GM13977 (cell line): ENCODE measurements around the gene ARHGAP29.

Experiments
- DNase-seq: peaks from one replicate; pipeline ENCODE4 v3.0.0; 2012; ENCODE audit warnings: low spot score
- in situ Hi-C: fragments of 300-500 bp; cut with MboI; formaldehyde crosslinking; loops from one replicate; pipeline ENCODE4 v1.12.0; 2022; ENCODE audit warnings: low sequenced_read_pairs, low pct_unique_long_range_greater_than_20kb, mixed read lengths, inconsistent platforms; ENCODE audit not compliant: unreplicated experiment
- TF ChIP-seq, protein P1 (sequence below): IDR thresholded peaks from 2 replicates; pipeline ENCODE4 v1.5.1; 2012; ENCODE audit warnings: mild to moderate bottlenecking, control low read depth; ENCODE audit not compliant: insufficient read depth; ENCODE audit errors: extremely low read depth, missing control alignments

ARHGAP29 gene

DNA sequence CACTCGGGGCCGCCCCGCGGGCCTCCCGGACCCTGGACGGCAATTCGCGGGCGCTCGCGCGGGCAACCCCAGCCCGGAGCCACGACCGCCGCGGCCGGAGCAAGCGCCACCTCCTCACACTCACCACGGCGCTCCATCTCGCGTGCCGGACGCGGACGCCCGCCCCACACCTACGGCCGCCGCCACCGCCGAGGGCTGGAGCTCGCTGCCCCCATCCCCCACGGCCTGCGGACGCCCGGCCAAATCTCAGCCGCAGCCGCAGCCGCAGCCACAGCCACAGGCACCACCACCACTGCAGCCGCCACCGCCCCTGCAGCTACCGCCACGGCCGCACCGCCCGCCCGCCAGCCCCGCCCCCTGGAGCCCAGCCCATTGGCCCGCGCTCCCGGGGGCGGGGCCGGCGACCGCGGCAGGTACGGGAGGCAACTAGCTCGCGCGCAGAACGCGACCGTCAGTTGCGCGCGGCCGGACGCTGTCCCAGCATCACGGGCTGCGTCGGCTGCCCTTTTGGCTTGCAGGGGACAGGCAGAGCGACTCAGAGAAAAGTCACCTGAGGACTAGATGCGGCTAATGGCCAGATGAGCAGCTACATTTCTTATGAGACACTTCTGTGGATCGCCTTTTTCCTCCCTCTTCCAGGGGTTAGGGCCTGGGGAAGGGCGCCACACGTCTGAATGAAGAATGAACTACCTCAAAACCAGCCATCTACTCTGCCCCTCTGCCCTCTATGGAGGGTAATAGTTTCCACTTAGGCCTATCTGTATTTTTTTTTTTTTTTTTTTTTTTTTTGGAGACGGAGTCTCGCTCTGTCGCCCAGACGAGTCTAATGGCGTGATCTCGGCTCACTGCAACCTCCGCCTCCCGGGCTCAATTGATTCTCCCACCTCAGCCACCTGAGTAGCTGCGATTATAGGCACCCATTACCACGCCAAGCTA is at the start of gene ARHGAP29:
ARHGAP29 (minus strand) TSS at position 294 of the 936 bp plus-strand sequence. CDS start 5,973 bp downstream, outside the sequence.
- in situ Hi-C loops: no loop called here
- TF ChIP-seq, protein P1, sequence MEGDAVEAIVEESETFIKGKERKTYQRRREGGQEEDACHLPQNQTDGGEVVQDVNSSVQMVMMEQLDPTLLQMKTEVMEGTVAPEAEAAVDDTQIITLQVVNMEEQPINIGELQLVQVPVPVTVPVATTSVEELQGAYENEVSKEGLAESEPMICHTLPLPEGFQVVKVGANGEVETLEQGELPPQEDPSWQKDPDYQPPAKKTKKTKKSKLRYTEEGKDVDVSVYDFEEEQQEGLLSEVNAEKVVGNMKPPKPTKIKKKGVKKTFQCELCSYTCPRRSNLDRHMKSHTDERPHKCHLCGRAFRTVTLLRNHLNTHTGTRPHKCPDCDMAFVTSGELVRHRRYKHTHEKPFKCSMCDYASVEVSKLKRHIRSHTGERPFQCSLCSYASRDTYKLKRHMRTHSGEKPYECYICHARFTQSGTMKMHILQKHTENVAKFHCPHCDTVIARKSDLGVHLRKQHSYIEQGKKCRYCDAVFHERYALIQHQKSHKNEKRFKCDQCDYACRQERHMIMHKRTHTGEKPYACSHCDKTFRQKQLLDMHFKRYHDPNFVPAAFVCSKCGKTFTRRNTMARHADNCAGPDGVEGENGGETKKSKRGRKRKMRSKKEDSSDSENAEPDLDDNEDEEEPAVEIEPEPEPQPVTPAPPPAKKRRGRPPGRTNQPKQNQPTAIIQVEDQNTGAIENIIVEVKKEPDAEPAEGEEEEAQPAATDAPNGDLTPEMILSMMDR: no peak
- peak; percentile 85 for DNase-seq

GRCh38 chr1:94286864-94287437 is 49.6 kb upstream of the ARHGAP29 start:
- no peak for DNase-seq
- TF ChIP-seq, protein P1: no peak
- in situ Hi-C loops: no loop called here

- no peak for DNase-seq
- in situ Hi-C loops: no loop called here
Measured at GRCh38 chr1:94285031-94285654, 47.8 kb upstream of the ARHGAP29 start.

GRCh38 chr1:94284476-94284875 is 47.1 kb upstream of the ARHGAP29 start:
- TF ChIP-seq, protein P1: no peak
- in situ Hi-C loops: no loop called here

More at GRCh38 chr1:94285031-94285654, 47.8 kb upstream of the ARHGAP29 start:
- TF ChIP-seq, protein P1: no peak

GRCh38 chr1:94283462-94283861 is 46.1 kb upstream of the ARHGAP29 start:
- TF ChIP-seq, protein P1: no peak
- DNase-seq: no peak
- in situ Hi-C loops: no loop called here

More at GRCh38 chr1:94284476-94284875, 47.1 kb upstream of the ARHGAP29 start:
- peak; percentile 6 for DNase-seq

DNA sequence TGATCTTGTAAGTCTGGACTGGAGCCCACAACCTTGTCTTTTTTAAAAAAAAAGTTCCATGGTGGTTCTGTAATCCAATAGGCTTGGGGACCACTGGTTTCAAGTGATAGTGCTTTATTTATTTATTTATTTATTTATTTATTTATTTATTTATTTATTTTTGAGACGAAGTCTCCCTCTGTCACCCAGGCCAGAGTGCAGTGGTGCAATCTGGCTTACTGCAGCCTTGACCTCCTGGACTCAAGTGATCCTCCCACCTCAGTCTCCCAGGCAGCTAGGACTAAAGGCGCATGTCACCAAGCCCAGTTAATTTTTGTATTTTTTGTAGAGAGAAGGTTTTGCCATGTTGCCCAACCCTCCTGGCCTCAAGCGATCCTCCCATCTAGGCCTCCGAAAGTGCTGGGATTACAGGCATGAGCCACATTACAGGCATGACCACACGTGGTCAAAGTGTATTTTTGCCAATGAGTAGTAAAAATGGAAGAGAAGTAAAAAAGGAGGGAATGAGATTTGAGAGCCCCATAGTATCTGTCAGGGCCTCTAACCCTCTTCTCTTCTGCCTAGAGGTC is 44.8 kb upstream of the ARHGAP29 start:
- TF ChIP-seq, protein P1: no peak
- in situ Hi-C loops: no loop called here
- DNase-seq: no peak
